ENCODE measurements around the gene IFI30.

The IFI30 gene

DNA sequence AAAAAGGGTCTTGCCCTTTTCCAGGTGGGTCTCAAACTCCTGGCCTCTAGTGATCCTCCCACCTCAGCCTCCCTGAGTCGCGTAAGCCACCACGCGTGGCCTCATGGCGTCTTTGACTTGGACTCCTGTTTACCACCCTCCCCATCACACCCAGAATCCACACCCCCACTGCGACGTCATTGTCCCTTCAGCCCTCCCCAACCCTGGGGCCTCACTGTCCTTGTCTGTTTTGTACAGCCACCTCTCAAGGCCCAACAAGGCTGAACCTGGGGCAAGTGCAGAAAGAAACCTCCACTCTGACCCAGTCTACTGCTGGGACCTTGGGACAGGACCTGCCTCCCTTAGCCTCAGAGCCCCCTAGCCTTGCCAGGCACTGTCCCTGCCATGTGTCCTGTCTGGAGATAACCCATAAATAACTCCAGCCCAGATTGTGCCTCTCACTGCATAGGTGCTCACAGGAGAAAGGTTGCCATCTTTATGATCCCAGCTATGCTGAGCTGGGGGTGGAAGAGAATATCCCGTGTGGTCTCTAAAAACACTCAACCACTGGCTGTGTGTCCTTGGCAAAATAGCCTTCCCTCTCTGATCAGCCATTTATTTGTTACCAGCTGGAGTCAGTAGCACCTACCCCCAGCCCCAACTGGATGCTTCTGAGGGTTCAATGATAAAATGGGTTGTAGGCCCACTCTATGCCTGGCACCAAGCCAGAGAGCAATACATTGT lies 1.8 kb upstream of the IFI30 start:
- no peak for DNase-seq

DNA sequence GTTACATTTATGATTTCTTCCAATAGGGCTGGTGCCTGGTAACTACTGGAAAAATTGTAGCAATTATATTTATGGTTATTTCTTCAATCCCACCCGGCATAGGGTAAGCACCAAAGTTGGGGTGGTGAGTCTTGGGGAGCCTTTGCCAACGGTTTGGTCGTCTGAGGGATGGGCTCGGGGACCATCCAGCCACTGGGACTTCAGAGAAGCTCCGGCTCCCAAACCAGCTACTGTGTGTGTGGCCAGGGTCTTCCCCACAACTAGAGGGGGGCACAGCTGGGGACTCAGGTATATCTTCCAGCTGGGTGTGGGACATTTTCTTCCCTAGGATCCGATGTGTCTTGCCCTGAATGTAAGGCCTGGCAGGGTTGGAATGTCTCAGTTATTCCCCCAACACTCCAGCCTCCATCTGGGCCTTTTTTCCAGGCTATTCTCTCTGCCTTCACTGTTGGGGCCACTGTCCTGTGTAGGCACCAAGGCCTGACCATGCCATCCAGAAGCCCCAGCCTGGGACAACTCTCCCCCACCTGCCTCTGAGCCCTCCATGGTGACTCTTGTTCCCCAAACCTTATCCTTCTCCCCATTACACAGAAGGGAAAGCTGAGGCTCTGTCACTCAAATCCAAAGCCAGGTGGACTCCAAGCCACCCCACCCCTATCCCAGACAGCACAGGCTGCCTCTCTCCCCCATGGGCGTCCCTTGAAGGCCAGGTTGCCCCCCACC lies 1.1 kb upstream of the IFI30 start:
- DNase-seq = no peak

DNA sequence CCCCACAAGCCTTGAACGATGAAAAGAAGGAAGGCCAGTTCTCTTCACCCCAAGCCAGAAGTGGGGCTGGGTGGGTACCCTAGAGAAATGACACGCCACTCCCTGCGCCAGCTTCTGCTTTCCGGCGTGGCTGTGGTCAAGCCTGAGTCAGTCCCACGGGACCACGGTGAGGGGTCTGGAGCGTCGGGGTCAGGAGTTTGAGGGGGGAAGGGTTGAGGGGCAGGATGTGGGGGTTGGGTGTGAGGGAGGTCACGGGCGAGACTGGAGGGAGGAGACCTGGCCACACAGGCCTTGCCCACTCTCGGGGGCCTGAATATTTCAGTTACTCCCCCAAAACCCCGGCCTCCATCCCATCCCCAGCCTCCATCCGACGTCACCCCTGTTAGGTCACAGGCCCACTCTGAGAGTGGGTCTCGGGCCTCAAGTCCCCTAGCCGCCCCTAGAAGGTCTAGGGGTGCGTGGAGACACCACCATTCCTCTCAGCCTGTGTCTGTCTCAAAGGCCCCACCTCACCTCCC lies 500 bp upstream of the IFI30 start:
- DNase-seq = no peak

DNA sequence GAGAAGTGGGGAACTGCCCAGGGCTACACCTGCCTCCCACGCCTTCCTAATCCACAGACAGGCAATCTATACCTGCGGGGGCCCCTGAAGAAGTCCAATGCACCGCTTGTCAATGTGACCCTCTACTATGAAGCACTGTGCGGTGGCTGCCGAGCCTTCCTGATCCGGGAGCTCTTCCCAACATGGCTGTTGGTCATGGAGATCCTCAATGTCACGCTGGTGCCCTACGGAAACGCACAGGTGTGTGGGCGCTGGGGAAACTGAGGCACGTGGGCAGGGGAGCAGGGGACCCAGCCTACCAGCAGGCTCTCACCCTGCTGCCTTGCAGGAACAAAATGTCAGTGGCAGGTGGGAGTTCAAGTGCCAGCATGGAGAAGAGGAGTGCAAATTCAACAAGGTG lies 1.4 kb downstream of the IFI30 start:
- DNase-seq = no peak

DNA sequence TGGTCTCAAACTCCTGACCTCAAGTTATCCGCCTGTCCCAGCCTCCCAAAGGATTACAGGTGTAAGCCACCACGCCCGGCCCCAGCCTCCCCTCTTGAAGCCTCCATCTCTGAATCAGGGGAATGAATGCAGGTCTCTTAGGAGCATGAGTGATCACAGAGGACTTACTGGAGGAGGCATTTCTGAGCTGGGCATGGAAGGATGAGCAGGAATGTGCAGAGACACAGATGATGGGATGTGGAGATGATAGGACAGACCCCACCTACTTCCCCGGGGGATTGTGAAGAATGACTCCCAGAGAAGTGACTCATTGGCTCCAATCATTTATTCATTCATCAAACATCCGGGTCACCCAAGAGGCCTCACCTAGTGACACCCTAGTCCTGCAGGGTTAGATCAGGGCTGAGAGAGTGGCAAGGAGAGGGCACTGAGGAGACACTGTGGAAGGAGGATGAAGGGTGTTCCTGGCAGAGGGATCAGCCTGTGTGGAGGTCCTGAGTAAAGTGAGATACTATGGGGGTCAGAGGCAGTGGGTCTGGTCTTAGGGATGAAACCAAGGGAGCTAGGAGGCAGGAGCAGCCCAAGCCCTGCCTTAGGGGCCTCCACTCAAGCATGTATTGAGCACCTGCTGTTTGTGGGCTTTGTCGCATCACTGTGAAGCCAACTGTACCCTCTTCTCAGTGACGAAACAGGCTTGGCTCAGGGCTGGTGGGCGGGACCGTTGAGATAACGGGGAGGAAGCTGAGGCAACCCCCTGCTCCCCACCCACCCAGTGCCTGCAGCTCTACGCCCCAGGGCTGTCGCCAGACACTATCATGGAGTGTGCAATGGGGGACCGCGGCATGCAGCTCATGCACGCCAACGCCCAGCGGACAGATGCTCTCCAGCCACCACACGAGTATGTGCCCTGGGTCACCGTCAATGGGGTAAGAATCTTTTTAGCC lies 3.0 kb downstream of the IFI30 start:
- DNase-seq = no peak

DNA sequence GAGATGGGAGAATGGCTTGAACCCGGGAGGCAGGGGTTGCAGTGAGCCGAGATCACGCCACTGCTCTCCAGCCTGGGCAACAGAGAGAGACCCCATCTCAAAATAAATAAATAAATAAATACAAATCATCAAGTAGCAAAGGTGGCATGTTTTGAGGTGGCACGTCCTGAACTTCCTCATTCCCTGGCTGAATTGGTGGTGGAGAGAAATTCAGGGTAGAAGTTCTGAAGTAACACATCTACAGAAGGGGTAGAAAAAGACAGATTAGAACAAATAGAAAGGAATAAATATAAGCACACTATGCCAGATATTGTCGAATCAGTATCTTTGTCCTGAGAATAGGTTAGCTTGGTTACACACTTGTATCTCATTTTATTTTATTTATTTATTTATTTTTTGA lies 6.3 kb downstream of the IFI30 start:
- DNase-seq = no peak

DNA sequence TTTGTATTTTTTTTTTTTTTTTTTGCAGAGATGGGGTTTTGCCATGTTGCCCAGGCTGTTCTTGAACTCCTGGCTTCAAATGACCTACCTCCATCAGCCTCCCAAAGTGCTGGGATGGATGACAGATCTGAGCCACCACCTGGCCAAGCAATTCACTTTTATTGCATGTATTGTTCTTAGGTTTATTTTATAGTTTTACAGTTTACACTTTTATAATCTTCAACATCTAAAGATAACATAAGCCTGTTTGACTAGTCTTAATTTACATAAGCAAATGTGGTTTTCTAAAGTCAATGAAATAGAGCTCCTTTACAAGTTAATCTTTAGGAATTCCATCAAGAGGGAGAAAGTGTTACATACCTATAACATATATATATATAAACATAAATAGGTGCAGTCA lies 9.9 kb downstream of the IFI30 start:
- DNase-seq = no peak

DNA sequence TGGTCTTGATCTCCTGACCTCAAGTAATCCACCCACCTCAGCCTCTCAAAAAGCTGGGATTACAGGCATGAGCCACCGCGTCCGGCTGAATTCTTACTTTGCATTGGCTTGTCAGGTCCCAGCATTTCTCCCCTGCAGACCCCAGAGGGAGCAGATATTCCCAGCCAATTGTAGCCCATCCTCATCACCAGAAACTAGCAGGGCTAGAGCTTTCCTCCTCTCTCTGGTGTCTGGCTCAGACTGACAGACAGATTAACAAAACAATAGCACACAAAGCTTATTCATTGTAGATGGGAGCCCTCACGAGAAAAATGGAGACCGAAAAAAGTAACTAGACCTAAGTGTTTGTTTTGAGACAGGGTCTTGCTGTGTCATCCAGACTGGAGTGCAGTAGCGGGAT lies 11.9 kb downstream of the IFI30 start:
- DNase-seq = no peak

DNA sequence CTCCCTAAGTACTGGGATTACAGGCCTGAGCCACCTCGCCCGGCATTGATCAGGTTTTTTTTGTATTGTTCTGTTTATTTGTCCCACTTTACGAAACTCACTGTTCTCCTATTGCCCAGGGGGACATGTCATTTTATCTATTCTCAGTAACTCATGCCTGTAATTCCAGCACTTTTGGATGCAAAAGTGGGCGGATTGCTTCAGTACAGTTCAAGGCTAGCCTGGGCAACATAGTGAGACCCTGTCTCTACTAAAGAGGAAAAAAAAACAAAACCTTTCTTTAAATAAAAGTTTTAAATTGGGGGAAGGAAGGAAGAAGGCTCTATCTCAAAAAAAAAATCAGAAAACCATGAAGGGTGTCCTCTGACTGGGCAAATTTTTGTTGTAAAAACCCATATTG lies 16.7 kb downstream of the IFI30 start:
- DNase-seq = no peak

DNA sequence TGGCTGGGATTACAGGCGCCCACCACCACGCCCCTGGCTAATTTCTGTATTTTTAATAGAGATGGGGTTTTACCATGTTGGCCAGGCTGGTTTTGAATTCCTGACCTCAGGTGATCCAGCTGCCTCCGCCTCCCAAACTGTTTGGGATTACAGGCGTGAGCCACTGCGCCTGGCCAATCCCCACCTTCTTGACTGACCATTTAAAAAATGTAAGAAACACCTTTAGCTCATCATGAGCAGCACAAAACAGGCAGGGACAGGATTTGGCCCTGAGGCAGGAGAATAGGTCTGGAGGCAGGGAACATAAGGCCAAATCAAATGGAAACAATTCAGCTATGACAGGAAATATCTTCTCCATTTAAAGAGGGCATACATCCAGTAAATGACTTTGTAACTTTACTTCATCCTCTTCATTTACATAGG lies 18.0 kb downstream of the IFI30 start:
- DNase-seq = no peak

DNA sequence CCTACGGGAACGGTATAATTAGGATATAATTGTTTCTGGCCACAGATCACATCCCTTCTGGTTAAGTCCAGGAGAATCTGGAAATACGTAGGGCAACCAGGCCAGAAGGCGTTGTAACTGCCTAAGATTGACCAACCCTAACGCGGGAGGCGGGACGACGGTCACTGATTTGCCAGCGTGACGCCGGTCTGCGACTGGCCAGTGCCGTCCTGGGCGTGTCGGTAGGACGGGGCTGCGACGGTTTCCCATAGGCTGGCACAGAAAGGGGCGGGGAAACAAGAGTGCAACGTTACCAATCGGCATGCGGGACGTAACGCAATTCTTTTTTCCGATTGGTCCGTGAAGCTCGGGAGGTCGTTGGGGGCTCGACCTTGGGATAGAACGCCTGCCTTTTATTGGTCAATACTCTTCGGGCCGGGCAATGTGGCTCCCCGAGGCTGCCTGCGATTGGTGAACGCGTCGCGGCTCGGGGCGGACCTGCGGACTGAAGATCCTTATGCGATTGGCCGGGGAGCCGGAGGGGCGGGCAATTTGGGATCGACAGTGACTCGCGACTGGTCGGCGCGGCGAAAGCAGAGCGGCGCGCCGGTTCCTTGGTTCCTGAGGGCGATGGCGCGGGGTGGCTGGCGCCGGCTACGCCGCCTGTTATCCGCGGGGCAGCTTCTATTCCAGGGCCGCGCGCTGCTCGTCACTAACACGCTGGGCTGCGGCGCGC lies 19.2 kb downstream of the IFI30 start, which contains the start of gene MPV17L2:
TSS of gene MPV17L2 (plus strand) at position 546 of the 715 bp plus-strand sequence. CDS start at position 610, 64 bp downstream.
- DNase-seq = peak; percentile 100

DNA sequence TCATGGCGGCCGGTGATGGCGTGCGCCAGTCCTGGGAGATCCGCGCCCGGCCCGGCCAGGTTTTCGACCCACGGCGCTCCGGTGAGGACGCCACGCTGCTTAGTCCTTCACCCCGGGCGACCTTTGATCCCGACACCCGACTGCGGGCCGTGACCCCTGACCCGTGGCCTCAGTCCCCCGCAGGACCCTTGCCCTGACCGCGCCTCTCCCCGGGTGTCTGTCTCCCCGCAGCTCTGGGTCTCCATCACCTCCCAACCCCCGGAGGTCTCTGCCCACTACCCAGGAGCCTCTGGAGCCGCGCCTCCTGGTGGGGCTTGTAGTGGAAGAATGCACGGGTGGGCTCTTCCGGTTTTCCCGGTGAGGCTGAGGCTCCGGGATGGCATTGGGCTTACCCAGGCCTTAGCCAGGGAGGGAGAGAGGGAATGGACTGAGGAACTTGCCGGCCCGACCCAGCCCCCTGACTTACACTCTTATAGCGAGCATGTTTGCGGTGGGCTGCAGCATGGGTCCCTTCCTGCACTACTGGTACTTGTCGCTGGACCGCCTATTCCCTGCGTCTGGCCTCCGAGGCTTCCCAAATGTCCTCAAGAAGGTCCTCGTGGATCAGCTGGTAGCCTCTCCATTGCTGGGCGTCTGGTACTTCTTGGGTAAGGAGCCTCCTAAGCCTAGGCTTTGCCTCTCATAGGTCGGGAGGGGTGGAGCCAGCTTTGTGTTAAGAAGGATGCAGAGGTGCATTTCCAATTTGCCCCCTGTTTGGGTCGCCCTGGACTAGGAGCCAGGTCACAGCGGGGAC lies 20.0 kb downstream of the IFI30 start:
- no peak for DNase-seq

DNA sequence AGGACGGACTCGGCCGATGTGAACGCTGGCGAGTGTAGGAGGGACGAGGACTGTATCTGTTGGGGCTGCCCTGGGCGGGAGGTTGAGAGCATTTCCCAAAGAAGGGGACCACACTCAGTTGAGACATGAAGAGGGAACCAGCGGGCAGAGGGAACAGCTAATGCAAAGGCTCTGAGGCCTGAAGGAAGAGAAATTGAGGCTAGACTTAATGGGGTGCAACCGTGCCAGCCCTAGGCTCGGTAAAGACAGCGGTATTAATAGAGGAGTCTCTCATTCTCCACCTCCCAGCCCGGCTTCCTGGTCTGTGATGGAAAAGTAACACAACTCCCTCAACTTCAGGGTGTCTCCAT lies 20.5 kb downstream of the IFI30 start:
- no peak for DNase-seq

DNA sequence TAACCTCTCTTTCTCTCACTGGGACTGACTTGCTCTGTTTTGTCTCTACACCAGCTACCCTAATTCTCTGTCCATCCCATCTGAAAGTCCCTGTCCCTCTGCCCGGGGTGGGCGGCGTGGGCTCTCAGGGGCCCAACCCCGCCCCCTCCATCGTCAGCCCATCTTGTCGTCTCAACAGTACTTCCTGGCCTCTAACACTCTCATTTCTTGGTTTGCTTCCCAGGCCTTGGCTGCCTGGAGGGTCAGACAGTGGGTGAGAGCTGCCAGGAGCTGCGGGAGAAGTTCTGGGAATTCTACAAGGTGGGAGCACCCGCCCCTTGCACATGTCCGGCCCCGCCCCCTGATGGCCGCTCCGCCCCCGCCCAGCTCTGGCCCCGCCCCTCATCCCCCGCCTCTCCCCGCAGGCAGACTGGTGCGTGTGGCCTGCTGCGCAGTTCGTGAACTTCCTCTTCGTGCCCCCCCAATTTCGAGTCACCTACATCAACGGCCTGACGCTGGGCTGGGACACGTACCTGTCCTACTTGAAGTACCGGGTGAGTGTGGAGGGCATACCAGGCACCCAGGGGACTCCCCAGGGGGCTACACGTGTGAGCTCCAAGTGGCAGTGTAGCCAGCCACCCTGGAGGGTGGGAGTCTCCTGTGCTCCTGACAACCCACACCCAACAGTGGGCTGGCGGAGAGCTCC lies 21.1 kb downstream of the IFI30 start:
- DNase-seq = no peak

DNA sequence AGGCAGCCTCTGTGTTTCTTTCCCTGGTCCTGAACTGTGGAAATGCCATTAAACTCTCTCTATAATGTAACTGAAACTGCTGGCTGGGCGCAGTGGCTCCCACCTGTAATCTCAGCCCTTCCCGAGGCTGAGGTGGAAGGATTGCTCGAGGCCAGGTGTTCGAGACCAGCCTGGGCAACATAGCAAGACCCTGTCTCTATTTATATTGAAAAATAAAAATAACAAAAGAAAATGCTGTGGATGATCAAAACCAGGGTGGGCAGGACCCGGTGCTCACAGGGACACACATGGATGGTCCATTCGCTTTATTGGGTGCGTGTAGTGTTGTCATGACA lies 22.9 kb downstream of the IFI30 start:
- no peak for DNase-seq

DNA sequence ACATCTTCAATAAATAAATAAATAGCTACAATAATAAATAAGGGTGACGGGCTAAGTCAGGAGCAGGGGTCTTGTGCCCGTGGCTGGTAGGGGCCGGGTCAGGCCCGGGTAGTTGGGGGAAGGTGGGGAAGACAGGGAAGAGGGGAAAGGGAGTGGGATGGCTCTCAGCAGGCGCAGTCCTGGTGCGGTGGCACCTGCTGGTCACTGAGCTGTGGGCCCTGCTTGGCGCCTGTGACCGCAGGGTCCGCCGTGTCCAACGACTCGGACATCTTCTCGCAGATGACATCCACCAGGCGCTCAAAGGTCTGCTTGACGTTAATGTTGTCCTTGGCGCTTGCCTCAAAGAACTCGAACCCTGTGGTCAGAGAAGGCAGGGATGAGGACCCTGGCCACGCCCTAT lies 23.7 kb downstream of the IFI30 start:
- DNase-seq = no peak

DNA sequence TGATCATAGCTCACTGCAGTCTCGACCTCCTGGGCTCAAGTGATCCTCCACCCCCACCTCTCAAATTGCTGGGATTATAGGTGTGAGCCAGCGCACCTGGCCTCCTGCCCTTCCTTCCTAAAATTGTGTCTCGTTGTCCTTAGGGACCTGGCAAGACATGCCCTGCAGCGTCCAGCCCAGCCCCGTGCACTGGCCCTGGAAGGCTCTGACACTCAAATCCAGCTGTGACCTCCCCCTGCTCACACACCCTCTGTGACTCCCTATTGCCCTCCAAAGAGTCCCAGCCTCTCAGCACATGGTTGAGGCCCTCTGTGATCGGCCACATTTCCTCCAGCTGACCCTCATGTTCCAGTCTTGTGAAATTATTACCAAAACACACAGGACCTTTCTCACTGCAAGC lies 24.3 kb downstream of the IFI30 start:
- DNase-seq = no peak

DNA sequence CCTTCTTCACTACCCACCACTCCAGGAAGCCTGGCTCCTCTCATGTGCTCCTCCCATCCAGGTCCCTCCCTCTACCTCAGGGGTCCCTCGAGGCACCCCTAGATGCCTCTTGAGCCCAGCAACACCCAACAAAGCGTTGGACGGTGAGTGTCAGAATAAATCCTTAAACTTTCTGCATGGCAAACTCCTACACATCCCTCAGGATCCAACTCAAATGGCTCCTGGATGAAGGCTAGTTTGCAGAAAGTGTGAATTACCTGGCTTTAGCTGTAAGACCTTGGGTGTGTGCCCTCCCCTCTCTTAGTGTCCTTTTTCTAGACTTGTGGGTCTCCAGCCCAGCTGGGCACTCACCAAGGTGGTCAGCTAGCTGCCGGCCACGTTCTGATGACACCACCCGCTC lies 24.8 kb downstream of the IFI30 start:
- no peak for DNase-seq

DNA sequence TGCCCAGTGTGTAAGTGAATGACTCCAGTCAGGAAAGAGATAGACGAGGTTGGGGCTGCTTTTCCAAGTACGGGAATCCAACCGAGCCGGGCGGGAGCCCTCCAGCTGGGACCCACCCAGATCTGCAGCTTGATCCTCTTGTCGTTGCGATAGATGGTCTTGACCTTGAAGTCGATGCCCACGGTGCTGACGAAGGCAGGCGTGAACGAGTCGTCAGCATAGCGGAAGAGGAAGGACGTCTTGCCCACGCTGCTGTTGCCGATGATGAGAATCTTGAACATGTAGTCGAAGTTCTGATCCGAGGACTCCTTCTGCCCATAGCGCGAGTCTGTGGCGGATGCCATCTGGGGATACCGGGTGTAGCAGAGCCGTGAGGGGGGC lies 28.8 kb downstream of the IFI30 start:
- DNase-seq = no peak

DNA sequence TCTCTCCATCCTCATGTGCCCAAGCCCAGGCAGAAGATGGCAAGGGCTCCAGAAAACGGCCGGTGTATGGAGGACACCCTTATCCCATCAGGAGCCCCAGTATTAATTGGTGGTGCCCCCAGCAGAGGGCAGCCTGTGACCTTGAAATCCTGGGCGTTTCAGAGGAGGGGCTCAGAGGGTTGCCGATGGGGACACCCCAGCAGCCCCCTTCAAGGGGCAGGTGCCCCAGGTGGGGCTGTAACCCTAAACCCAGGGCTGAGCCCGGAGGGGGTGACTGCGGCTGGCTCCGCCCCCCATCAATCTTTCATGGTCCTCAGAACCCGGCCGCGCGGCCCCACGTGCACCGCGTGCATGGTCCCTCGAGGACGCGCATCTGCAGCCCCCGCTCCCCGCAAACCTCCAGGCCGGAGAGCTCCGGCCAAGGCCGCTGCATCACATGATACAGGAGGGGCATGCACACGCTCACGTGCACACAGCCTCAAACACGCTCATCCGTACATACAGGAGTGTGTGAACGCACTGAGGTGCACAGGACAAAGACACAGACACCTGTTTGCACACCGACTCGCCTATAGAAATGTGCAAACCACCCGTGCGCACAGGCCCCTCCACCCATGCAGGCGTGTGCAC lies 29.3 kb downstream of the IFI30 start:
- DNase-seq = peak; percentile 67

DNA sequence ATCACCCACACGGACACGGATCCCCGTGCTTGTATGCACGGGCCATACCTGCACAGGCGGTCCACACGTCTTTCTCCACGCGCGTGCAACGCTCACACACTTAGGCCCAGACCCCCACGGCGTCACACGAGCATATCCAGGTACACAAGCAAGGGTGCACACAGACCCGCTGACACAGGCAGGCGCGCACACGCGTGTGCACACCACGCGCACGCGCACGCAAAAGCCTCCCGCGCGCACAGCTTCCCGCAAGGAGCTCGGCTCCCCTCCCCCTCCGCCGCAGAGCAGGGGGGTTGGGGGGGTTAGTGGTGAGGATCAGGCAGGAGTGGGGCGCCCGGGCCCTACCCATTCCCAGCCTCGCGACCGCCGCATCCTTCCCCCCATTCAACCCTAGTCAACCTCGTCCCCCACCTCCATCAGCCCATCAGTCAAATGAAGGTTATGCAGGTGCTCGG lies 29.8 kb downstream of the IFI30 start:
- peak; percentile 80 for DNase-seq
